ENCODE measurements around the gene SCGB1C1.

Gene SCGB1C1

GRCh38 chr11:208917-209260, 16.0 kb downstream of the SCGB1C1 start:
- no peak overlapping the region for H2AFZ ChIP-seq (ENCODE audit: low read length)

GRCh38 chr11:209275-210121, 16.6 kb downstream of the SCGB1C1 start:
- H4K20me1 ChIP-seq (ENCODE audit: insufficient read depth, low read length): no peaks in the 10 kb centered on the region
- H3K4me3 ChIP-seq (ENCODE audit: low read depth, low read length, poor library complexity, severe bottlenecking): peak overlapping the region; percentile 70
- no peaks in the 10 kb centered on the region for H3K9me3 ChIP-seq (ENCODE audit: low read length)
- no peak for TF ChIP-seq CTCF (IDR thresholded peaks at IDR 0.05; ENCODE audit: low read length)
- TF ChIP-seq EZH2 (IDR thresholded peaks at IDR 0.05; ENCODE audit: borderline replicate concordance, low read length): no peak
- peaks cover 26% of the 10 kb centered on the region for H3K4me1 ChIP-seq (ENCODE audit: insufficient read depth, low read length, severe bottlenecking)
- H3K27me3 ChIP-seq (ENCODE audit: insufficient read depth, low read length): no peaks in the 10 kb centered on the region
- H2AFZ ChIP-seq (ENCODE audit: low read length): no peak overlapping the region
- H3K4me2 ChIP-seq (ENCODE audit: low read length): peak overlapping the region; percentile 68
- H3K79me2 ChIP-seq (ENCODE audit: insufficient read depth, low read length): no peaks in the 10 kb centered on the region
- H3K36me3 ChIP-seq (ENCODE audit: insufficient read depth, low read length): peaks cover 61% of the 10 kb centered on the region
- H3K9me2 ChIP-seq (ENCODE audit: low read depth, low read length): no peaks in the 10 kb centered on the region
- H3K9ac ChIP-seq (ENCODE audit: low read length): peak overlapping the region; percentile 79
- peak overlapping the region; percentile 27 for H3K27ac ChIP-seq (ENCODE audit: low read depth, low read length, poor library complexity, severe bottlenecking)
- H3F3A ChIP-seq (ENCODE audit: insufficient read depth, low read length): no peaks in the 10 kb centered on the region

More at GRCh38 chr11:208917-209260, 16.0 kb downstream of the SCGB1C1 start:
- H3K4me1 ChIP-seq (ENCODE audit: insufficient read depth, low read length, severe bottlenecking): peaks cover 26% of the 10 kb centered on the region
- H4K20me1 ChIP-seq (ENCODE audit: insufficient read depth, low read length): no peaks in the 10 kb centered on the region
- H3K27ac ChIP-seq (ENCODE audit: low read depth, low read length, poor library complexity, severe bottlenecking): peak overlapping the region; percentile 27
- H3F3A ChIP-seq (ENCODE audit: insufficient read depth, low read length): no peaks in the 10 kb centered on the region
- peak overlapping the region; percentile 70 for H3K4me3 ChIP-seq (ENCODE audit: low read depth, low read length, poor library complexity, severe bottlenecking)
- H3K4me2 ChIP-seq (ENCODE audit: low read length): peak overlapping the region; percentile 68
- TF ChIP-seq EZH2 (IDR thresholded peaks at IDR 0.05; ENCODE audit: borderline replicate concordance, low read length) (no peak), CTCF (IDR thresholded peaks at IDR 0.05; ENCODE audit: low read length) (no peak)
- no peaks in the 10 kb centered on the region for H3K9me3 ChIP-seq (ENCODE audit: low read length)
- H3K27me3 ChIP-seq (ENCODE audit: insufficient read depth, low read length): no peaks in the 10 kb centered on the region
- peaks cover 61% of the 10 kb centered on the region for H3K36me3 ChIP-seq (ENCODE audit: insufficient read depth, low read length)
- H3K9me2 ChIP-seq (ENCODE audit: low read depth, low read length): no peaks in the 10 kb centered on the region
- H3K79me2 ChIP-seq (ENCODE audit: insufficient read depth, low read length): no peaks in the 10 kb centered on the region
- peak overlapping the region; percentile 79 for H3K9ac ChIP-seq (ENCODE audit: low read length)

GRCh38 chr11:210122-210802, 17.4 kb downstream of the SCGB1C1 start:
- Histone ChIP-seq H3F3A (ENCODE audit: insufficient read depth, low read length) (no peaks in the 10 kb centered on the region), H2AFZ (ENCODE audit: low read length) (no peak overlapping the region), H3K9me3 (ENCODE audit: low read length) (no peaks in the 10 kb centered on the region), H3K9me2 (ENCODE audit: low read depth, low read length) (no peaks in the 10 kb centered on the region), H3K79me2 (ENCODE audit: insufficient read depth, low read length) (no peaks in the 10 kb centered on the region), H3K4me2 (ENCODE audit: low read length) (peak overlapping the region; percentile 68), H3K4me3 (ENCODE audit: low read depth, low read length, poor library complexity, severe bottlenecking) (peak overlapping the region; percentile 70), H3K4me1 (ENCODE audit: insufficient read depth, low read length, severe bottlenecking) (peaks cover 26% of the 10 kb centered on the region), H3K27me3 (ENCODE audit: insufficient read depth, low read length) (no peaks in the 10 kb centered on the region), H3K9ac (ENCODE audit: low read length) (peak overlapping the region; percentile 79; the same call in 1 of the 2 replicates), H3K36me3 (ENCODE audit: insufficient read depth, low read length) (peaks cover 61% of the 10 kb centered on the region), H3K27ac (ENCODE audit: low read depth, low read length, poor library complexity, severe bottlenecking) (no peak overlapping the region), H4K20me1 (ENCODE audit: insufficient read depth, low read length) (no peaks in the 10 kb centered on the region)
- TF ChIP-seq EZH2 (IDR thresholded peaks at IDR 0.05; ENCODE audit: borderline replicate concordance, low read length) (no peak), CTCF (IDR thresholded peaks at IDR 0.05; ENCODE audit: low read length) (no peak)

Data from OCI-LY1 (cell line).